ENCODE results near the gene KCNIP2. TPM values are rescaled to one million over a fixed set of nuclear protein-coding genes. Genes with fewer than 3 reads are reported as not detected.

The KCNIP2 gene
- total RNA-seq, 2 experiments from 2014 or later: 4.3 to 7.3 TPM

GRCh38 chr10:101856626-101857025 lies 13.0 kb upstream of the KCNIP2 start:
- CTCF ChIA-PET (ENCODE audit: unreplicated experiment): no interaction called here
- BruUV-seq (replicated peaks): no TSS peak
- no peak overlapping the region for H2AFZ ChIP-seq (ENCODE audit: low read length)

GRCh38 chr10:101851411-101852116 lies 8.0 kb upstream of the KCNIP2 start:
- Histone ChIP-seq H2AFZ (ENCODE audit: low read length) (no peak overlapping the region), H3K4me1 (ENCODE audit: insufficient read depth, low read length, poor library complexity, severe bottlenecking) (no peaks in the 10 kb centered on the region), H4K20me1 (ENCODE audit: insufficient read depth, low read length) (no peaks in the 10 kb centered on the region), H3K79me2 (ENCODE audit: insufficient read depth, low read depth, low read length) (no peaks in the 10 kb centered on the region), H3K36me3 (ENCODE audit: insufficient read depth, low read length) (no peaks in the 10 kb centered on the region), H3K9me2 (ENCODE audit: insufficient read depth, low read length) (no peaks in the 10 kb centered on the region), H3K4me3 (ENCODE audit: low read depth, low read length, poor library complexity, severe bottlenecking) (no peak overlapping the region), H3K4me2 (ENCODE audit: low read length) (no peak overlapping the region), H3K27ac (ENCODE audit: low read depth, low read length, poor library complexity, severe bottlenecking) (no peak overlapping the region), H3K9me3 (ENCODE audit: low read length) (no peaks in the 10 kb centered on the region)
- ChIA-PET CTCF (ENCODE audit: unreplicated experiment) (interaction anchor here (0.6 kb wide), 1 partner anchor 262 kb away, joined by 3 read pairs; no protein-coding TSS in a partner anchor), POLR2A (interaction anchor here (0.5 to 0.7 kb wide), 3 partner anchors 45 to 835 kb away, joined by 3 read pairs; no protein-coding TSS in a partner anchor)
- no peak for TF ChIP-seq EZH2phosphoT487 (IDR thresholded peaks at IDR 0.05; ENCODE audit: borderline replicate concordance, low read depth, low read length)
- no peak for TF ChIP-seq CTCF (conservative IDR thresholded peaks at IDR 0.05; ENCODE audit: low read length)
- no TSS peak for BruUV-seq (replicated peaks)
- intact Hi-C loops (cut with micrococcal nuclease; ENCODE audit: unreplicated experiment): no loop called here
- DNase-seq (ENCODE audit: low spot score): no peak

More at GRCh38 chr10:101856626-101857025, 13.0 kb upstream of the KCNIP2 start:
- no peak for DNase-seq (ENCODE audit: low spot score)
- POLR2A ChIA-PET: interaction anchor here (1.3 kb wide), 1 partner anchor 14 kb away, joined by 3 read pairs; no protein-coding TSS in a partner anchor
- Histone ChIP-seq H3K9me3 (ENCODE audit: low read length) (peaks cover 7% of the 10 kb centered on the region; the same call in 1 of the 2 replicates), H3K4me2 (ENCODE audit: low read length) (no peak overlapping the region), H3K79me2 (ENCODE audit: insufficient read depth, low read depth, low read length) (no peaks in the 10 kb centered on the region), H3K9me2 (ENCODE audit: insufficient read depth, low read length) (no peaks in the 10 kb centered on the region), H4K20me1 (ENCODE audit: insufficient read depth, low read length) (no peaks in the 10 kb centered on the region), H3K4me1 (ENCODE audit: insufficient read depth, low read length, poor library complexity, severe bottlenecking) (peaks cover 9% of the 10 kb centered on the region), H3K4me3 (ENCODE audit: low read depth, low read length, poor library complexity, severe bottlenecking) (no peak overlapping the region), H3K36me3 (ENCODE audit: insufficient read depth, low read length) (0 out of 2 replicates have a peak, but pooled peaks cover 7% of the 10 kb centered on the region), H3K27ac (ENCODE audit: low read depth, low read length, poor library complexity, severe bottlenecking) (no peak overlapping the region)
- intact Hi-C loops (cut with micrococcal nuclease; ENCODE audit: unreplicated experiment): no loop called here
- TF ChIP-seq EZH2phosphoT487 (IDR thresholded peaks at IDR 0.05; ENCODE audit: borderline replicate concordance, low read depth, low read length) (no peak), CTCF (conservative IDR thresholded peaks at IDR 0.05; ENCODE audit: low read length) (no peak)

- no peak for DNase-seq (ENCODE audit: low spot score)
- H3K4me3 ChIP-seq (ENCODE audit: low read depth, low read length, poor library complexity, severe bottlenecking): no peak overlapping the region
- TF ChIP-seq CTCF (conservative IDR thresholded peaks at IDR 0.05; ENCODE audit: low read length): no peak
- no peak for TF ChIP-seq EZH2phosphoT487 (IDR thresholded peaks at IDR 0.05; ENCODE audit: borderline replicate concordance, low read depth, low read length)
- H3K27ac ChIP-seq (ENCODE audit: low read depth, low read length, poor library complexity, severe bottlenecking): no peak overlapping the region
- H4K20me1 ChIP-seq (ENCODE audit: insufficient read depth, low read length): no peaks in the 10 kb centered on the region
- H3K9me3 ChIP-seq (ENCODE audit: low read length): no peaks in the 10 kb centered on the region
- ChIA-PET POLR2A (interaction anchor here (0.5 to 0.7 kb wide), 4 partner anchors 36 to 163 kb away, joined by 3 to 5 read pairs (median 4); no protein-coding TSS in a partner anchor), CTCF (ENCODE audit: unreplicated experiment) (interaction anchor here (0.6 kb wide), 1 partner anchor 263 kb away, joined by 3 read pairs; no protein-coding TSS in a partner anchor)
- no peak overlapping the region for H2AFZ ChIP-seq (ENCODE audit: low read length)
- no peaks in the 10 kb centered on the region for H3K79me2 ChIP-seq (ENCODE audit: insufficient read depth, low read depth, low read length)
- intact Hi-C loops (cut with micrococcal nuclease; ENCODE audit: unreplicated experiment): no loop called here
- no peak overlapping the region for H3K4me2 ChIP-seq (ENCODE audit: low read length)
- no peaks in the 10 kb centered on the region for H3K4me1 ChIP-seq (ENCODE audit: insufficient read depth, low read length, poor library complexity, severe bottlenecking)
- H3K36me3 ChIP-seq (ENCODE audit: insufficient read depth, low read length): no peaks in the 10 kb centered on the region
- no TSS peak for BruUV-seq (replicated peaks)
- no peaks in the 10 kb centered on the region for H3K9me2 ChIP-seq (ENCODE audit: insufficient read depth, low read length)
These were observed 7.1 kb upstream of the KCNIP2 start for GRCh38 chr10:101850749-101851148.
